SU-DHL-6 (cell line): Measurements from ENCODE around the gene ASH1L.

ENCODE experiments used
- CTCF ChIP-seq: fragments of 200-600 bp; sonication (generic); IDR thresholded peaks from one replicate; pipeline ENCODE4 v1.5.1; 2017; ENCODE audit warnings: antibody characterized with exemption, mild to moderate bottlenecking, low read length, moderate library complexity; ENCODE audit not compliant: insufficient read depth, poor library complexity, severe bottlenecking
- EZH2phosphoT487 ChIP-seq: fragments of 200-600 bp; sonication (generic), shearing (Covaris generic); conservative IDR thresholded peaks from 2 replicates; pipeline ENCODE4 v1.6.1; 2018; ENCODE audit warnings: mild to moderate bottlenecking, antibody characterized with exemption, low read length, moderate library complexity, mixed read lengths

GRCh38 chr1:155596864-155597263, 34.3 kb upstream of the ASH1L start:
- TF ChIP-seq CTCF: no peak
- no peak for TF ChIP-seq EZH2phosphoT487
